ENCODE data around the gene ZNRD2. TPM values are rescaled to one million over a fixed set of nuclear protein-coding genes. Genes with fewer than 3 reads are reported as not detected.

Gene ZNRD2
- total and polyA plus RNA-seq, 2 of the 8 experiments (the other 6 are each of a cell fraction or from before 2014, with no cell fraction given), result 53.4 to 125 TPM

- TF ChIP-seq CTCF (IDR thresholded peaks at IDR 0.05; ENCODE audit: control extremely low read depth in 1 of 3, insufficient read depth in 1 of 3, low read depth in 1 of 3, low read length in 3 of 3) (no peak), BCL11A (IDR thresholded peaks at IDR 0.05; ENCODE audit: low read depth in 2 of 2, low read length in 2 of 2) (no peak), CHD2 (IDR thresholded peaks at IDR 0.05; ENCODE audit: low read length) (no peak), NANOG (IDR thresholded peaks at IDR 0.05; ENCODE audit: insufficient read depth, low read depth, low read length, poor library complexity, severe bottlenecking) (no peak)
- TF ChIP-seq, protein P1, sequence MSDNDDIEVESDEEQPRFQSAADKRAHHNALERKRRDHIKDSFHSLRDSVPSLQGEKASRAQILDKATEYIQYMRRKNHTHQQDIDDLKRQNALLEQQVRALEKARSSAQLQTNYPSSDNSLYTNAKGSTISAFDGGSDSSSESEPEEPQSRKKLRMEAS (IDR thresholded peaks at IDR 0.05), result no peak
Observed at GRCh38 chr11:65599216-65599954, 29.1 kb downstream of the ZNRD2 start (continued).
